ENCODE data around the gene MSRB1.

DNA sequence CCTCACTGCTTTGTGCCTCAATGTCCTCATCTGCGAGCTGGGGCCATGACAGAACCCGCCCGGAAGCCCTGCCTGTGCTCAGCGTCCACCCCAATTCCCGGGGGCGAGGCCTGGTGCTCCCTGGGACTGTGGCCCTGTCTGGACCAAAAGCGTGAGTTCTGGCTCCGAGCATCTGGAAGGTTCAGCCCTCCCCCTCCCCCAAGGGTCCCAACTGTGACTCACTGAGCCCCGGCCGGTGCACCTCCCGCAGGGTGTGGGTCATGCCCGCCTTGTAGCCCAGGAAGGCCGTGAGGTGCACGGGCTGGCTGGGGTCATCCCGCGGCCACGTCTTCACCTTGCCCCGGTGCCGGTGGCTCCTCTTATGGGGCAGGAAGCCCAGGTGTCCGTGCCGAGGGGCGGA lies 10.7 kb upstream of the MSRB1 start:
- TF ChIP-seq EZH2phosphoT487 (IDR thresholded peaks at IDR 0.05; ENCODE audit: borderline replicate concordance, low read length) = no peak
- TF ChIP-seq, protein P1, sequence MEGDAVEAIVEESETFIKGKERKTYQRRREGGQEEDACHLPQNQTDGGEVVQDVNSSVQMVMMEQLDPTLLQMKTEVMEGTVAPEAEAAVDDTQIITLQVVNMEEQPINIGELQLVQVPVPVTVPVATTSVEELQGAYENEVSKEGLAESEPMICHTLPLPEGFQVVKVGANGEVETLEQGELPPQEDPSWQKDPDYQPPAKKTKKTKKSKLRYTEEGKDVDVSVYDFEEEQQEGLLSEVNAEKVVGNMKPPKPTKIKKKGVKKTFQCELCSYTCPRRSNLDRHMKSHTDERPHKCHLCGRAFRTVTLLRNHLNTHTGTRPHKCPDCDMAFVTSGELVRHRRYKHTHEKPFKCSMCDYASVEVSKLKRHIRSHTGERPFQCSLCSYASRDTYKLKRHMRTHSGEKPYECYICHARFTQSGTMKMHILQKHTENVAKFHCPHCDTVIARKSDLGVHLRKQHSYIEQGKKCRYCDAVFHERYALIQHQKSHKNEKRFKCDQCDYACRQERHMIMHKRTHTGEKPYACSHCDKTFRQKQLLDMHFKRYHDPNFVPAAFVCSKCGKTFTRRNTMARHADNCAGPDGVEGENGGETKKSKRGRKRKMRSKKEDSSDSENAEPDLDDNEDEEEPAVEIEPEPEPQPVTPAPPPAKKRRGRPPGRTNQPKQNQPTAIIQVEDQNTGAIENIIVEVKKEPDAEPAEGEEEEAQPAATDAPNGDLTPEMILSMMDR (IDR thresholded peaks at IDR 0.05; ENCODE audit: low read depth, low read length, poor library complexity, severe bottlenecking) = no peak

All from DOHH2 (cell line).